IPS-11a (cell line): ENCODE results near the gene RUNX3.

Experiments
- H3K4me3 ChIP-seq: one replicate; pipeline ENCODE4 v1.5.1; 2013; ENCODE audit warnings: low read depth, low read length, control low read depth

RUNX3 gene

DNA sequence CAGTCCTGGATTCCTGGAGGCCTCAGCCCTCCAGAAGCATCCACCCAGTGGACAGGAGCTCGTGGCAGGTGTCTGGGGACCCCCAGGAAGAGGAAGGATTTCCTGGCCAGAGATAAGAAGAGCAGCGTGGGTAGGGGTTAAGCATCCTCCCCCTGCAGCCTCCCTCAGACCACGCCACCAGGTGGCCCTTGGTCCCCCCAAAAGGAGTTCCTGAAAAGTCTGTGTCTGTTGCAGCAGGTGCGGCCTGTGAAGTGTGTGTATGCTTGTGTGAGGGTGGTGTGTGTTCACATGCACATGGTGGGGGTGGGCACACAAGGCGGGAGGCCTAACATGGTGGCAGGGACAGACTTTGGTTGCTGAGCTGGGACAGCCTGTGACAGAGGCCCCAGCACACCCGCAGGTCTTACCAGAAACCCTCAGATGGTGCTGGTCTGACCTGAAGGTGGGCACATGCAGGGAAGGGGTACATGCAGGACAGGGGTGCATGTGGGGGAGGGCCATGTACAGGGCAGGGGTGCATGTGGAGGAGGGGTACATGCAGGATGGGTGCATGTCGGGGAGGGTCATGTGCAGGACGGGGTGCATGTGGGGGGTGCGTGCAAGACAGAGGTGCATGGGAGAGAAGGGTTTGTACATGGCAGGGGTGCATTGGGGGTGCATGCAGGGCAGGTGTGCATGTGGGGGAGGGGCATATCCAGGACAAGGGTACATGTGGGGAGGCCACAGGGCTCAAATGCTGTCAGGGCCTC lies 18.2 kb upstream of the RUNX3 start:
- H3K4me3 ChIP-seq = no peak overlapping the region

DNA sequence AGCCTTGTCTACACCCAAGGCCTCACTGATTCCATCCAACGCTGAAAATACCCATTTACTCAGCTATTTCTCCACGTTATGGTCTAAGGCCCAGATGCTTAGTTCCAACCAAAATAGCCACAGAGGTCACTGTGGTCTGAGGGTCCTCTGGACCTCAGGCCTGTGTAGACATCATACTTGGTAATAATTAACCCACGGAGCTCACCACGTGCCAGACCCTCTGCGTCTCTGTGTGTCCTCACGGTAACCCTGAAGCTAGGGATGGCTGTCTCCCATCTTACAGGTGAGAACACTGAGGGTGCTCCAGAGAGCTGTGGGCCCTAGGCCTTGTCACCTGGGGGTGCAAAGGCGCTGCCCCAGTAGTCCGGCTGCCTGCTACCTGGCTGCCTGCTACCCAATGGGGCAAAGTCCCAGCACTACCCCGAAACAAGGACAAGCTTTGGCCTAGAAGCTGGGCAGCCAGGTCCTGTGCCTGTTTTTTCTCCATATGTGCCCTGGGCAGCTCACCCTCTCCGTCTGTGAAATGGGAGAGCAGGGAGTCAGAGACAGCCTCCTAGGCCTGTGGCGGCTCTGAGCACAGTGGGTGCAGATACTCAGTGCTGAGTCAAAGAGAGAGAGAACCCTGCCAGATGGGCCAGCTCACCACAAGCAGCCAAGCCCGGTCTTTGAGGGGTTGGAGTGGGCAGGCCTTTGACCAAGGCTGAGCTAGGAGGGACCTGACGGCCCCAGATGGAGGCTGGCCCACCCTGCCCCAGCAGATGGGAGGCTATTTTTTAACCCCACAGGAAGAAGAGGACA lies 17.0 kb upstream of the RUNX3 start:
- H3K4me3 ChIP-seq = no peak overlapping the region

DNA sequence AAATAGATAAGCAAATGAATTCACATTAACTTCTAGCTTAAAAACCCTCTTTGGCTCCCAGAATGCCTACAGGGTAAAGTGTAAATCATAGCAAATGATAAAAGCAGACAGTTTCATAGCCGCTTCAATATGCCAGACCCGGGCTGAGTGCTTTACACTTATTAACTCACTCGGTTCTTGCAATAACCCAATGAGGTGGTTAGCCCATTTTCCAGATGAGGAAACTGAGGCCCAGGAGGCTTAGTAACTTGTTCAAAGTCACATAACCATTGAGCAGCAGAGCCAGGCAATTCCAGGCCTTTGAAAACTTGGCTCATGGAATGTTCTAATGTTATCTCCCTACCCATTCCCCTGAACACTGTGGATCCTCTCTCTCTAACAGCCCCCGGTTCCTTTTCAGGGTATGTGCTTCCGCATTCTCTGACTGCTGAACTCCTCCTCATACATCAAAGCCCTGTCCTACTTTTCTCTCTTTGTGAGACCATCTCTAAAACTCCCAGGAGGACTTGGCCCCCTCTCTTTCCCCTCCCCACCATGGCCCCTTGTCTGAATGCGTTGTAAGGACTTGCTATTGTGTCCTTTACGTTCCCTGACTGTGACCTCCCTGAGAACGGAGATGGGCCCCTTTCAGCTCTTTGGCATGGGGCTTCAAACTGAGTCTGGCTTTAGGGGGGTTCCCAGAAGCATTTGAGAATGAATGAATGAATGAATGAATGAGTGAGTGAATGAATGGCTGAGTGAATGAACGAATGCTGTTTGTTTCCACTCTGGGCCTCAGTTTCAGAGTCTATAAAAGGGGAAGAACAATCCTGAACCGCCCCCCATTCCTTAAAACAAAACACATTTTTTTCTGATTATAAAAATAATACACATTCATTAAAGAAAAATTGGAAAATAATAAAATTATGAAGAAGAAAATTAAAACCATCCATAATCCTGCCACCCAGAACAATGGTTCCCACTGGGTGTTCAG lies 15.6 kb upstream of the RUNX3 start:
- no peak overlapping the region for H3K4me3 ChIP-seq

DNA sequence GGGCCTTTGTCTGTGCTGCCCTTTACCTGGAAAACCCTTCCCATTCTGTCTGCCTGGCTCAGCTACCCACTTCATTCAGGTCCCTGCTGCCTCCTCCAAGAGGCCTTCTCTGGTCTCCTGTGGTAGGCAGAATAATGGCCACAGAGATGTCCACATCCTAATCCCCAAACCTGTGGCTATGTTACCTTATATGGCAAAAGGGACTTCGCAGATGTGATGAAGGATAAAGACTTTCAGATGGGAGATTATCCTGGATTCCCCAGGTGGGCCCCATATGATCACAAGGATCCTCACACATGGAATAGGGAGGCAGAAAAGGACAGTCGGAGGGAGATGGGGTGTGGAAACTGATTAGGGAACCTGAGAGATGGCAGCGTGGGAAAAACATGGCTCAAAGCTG lies 14.2 kb upstream of the RUNX3 start:
- no peak overlapping the region for H3K4me3 ChIP-seq

DNA sequence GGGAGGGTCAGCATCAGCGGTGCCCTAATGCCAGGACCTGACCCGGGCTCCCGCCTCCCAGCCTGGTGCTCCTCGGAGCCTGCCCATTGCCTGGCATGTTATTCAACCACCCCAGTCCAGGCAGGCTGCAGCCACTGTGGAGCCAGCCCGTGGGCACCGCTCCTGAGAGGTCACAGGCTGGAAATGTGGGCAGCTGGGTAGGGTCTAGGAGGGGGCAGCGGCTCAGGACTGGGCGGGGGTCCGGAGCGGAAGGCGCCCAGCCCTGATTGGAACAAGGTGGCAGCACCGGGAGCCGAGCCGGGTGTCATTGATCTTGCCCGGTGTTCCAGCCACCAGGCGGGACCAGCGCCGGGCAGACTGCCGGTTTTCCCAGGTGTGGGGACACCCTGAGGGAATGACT lies 12.7 kb upstream of the RUNX3 start:
- no peak overlapping the region for H3K4me3 ChIP-seq

- no peak overlapping the region for H3K4me3 ChIP-seq
Measured at GRCh38 chr1:24941564-24941963, 11.5 kb upstream of the RUNX3 start.

DNA sequence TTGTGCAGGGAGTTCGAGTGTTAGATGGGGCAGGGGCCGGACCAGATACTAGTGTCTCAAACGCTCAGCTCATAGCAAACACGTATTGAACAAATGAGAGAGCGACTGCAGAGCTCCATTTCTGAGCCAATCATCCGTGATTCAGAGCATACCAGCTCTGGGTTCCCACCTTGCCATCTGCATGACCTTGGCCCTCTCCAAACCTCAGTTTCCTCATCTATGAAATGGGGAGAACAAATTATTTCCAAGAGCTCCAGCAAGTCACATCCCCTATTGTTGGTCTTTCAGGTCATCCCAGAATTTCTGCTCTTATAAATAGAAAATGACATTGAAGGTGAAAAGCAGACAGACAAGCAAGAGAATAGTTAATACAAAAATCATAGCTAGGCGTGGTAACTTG lies 10.2 kb upstream of the RUNX3 start:
- no peak overlapping the region for H3K4me3 ChIP-seq

GRCh38 chr1:24939675-24940193 lies 9.7 kb upstream of the RUNX3 start:
- H3K4me3 ChIP-seq = no peak overlapping the region

- no peak overlapping the region for H3K4me3 ChIP-seq
Measured at GRCh38 chr1:24939040-24939674, 9.1 kb upstream of the RUNX3 start.

DNA sequence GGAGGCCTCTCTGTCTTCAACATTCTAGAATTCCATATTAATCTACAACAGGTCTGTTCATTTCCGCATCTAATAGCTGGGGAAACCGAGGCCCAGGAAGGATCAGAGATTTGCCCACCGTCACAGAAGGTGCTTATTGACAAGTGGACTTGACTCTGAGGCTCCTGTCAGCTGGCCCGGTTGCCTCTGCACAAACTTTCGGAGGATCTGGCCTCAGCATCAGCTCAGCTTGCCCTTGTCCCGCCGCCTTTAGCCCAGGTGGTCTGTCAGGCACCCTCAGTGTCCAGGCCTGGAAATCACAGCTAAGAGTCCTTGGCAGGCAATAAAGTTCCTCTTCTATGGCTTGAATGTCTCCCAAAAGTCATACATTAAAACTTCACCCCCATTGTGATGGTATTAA lies 8.2 kb upstream of the RUNX3 start:
- no peak overlapping the region for H3K4me3 ChIP-seq

GRCh38 chr1:24936684-24937083 lies 6.6 kb upstream of the RUNX3 start:
- no peak overlapping the region for H3K4me3 ChIP-seq

GRCh38 chr1:24935615-24936484 lies 5.8 kb upstream of the RUNX3 start:
- no peak overlapping the region for H3K4me3 ChIP-seq

- H3K4me3 ChIP-seq = no peak overlapping the region
Measured at GRCh38 chr1:24935196-24935526, 5.1 kb upstream of the RUNX3 start.

DNA sequence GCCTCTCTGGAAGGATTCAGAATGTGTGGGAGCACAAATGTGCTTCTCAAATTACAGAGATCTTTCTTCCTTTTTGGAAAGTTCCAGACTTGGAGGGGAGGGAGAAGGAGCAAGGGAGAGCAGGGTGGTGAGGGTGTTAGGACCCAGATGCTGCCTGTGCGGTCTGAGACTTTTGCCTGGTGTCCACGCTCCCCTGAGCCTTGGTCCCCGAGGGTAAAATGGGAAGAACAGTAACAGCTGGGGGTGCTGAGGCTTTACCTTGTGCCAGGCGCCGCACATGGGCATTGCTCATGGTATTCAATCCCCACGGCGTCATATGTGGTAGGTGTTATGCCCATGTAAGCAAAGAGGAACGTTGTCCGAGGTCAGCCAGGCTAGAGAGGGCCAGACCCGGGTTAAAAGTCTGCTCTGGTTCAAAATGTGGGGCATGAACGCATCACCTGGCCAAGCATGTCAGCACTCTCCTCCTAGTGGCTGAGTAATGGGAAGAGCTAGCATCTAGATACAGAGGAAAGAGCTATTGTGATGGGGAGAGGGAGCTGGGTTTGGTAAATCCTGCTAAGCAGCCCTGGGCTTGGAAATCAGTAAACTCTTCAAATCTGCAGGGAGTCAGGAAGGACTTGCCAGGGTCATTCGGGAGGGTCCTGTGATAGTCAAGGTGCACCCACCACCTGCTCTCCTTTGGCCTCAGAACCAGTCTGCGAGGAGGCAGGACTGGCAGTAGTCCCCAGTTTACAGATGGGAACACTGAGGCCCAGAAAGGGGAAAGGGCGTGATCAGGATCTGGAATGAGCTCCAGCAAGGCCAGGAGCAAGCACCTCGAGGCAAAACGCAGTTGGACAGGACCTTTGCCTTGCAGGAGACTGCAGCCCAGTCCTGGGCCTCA lies 4.5 kb upstream of the RUNX3 start:
- H3K4me3 ChIP-seq = no peak overlapping the region

GRCh38 chr1:24933468-24933867 lies 3.4 kb upstream of the RUNX3 start:
- no peak overlapping the region for H3K4me3 ChIP-seq

DNA sequence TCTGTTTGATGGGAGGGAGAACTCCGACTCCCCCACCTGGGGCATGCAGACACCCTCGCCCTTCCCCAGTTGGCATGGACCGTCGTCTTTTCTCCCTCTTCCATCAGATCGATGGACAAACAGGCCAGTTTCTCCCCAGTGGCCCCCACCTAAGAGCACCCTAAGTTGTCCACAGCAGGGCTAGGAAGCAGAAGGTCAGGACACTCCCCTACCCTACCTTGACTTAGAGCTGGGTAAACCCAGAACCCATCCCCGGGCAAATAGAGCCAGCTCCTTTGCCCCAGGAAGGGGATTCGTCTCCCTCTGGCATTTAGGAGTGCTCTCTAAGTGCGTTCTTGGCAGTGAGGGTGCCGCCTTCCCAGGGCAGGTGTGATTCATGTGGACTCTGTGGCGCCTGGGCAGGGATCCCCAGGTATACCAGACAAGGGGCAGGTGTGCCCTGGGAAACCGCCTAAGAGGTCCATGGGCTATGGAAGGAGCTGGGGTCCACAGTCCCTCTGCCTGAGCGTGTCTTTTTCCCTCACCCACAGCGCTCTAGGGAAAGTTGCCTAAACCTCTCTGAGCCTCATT lies 2.7 kb upstream of the RUNX3 start:
- H3K4me3 ChIP-seq = no peak overlapping the region

GRCh38 chr1:24932284-24932683 lies 2.2 kb upstream of the RUNX3 start:
- no peak overlapping the region for H3K4me3 ChIP-seq

- H3K4me3 ChIP-seq = peak overlapping the region; percentile 6
Measured at GRCh38 chr1:24931468-24932231, 1.6 kb upstream of the RUNX3 start.
